Measurements from ENCODE around the gene PCDHGA1.

The PCDHGA1 gene

GRCh38 chr5:141558150-141558549 is 227.8 kb downstream of the PCDHGA1 start:
- DNase-seq, result no peak

GRCh38 chr5:141559461-141559860 is 229.1 kb downstream of the PCDHGA1 start:
- DNase-seq, result no peak

GRCh38 chr5:141560151-141560550 is 229.8 kb downstream of the PCDHGA1 start:
- DNase-seq, result no peak

- no peak for DNase-seq
These were observed 230.6 kb downstream of the PCDHGA1 start for GRCh38 chr5:141560725-141561483.
